Loucy (cell line): ENCODE measurements around the gene SLC9A9.

Experiments used
- H2AFZ ChIP-seq: fragments of 200-600 bp; sonication (generic); 2 replicates; pipeline ENCODE4 v1.6.0; 2016; ENCODE audit warnings: antibody characterized with exemption, mild to moderate bottlenecking, low read length, moderate library complexity
- H3F3A ChIP-seq: fragments of 200-600 bp; 2 replicates; pipeline ENCODE4 v1.6.0; 2016; ENCODE audit warnings: antibody characterized with exemption, low read depth, mild to moderate bottlenecking
- H3K27me3 ChIP-seq: fragments of 200-600 bp; sonication (generic); 2 replicates; pipeline ENCODE4 v1.6.1; 2014; ENCODE audit warnings: low read length, mild to moderate bottlenecking; ENCODE audit not compliant: insufficient read depth, poor library complexity, severe bottlenecking
- H3K36me3 ChIP-seq: fragments of 200-600 bp; sonication (generic); 2 replicates; pipeline ENCODE4 v1.6.1; 2016; ENCODE audit warnings: low read length; ENCODE audit not compliant: insufficient read depth
- H3K4me1 ChIP-seq: fragments of 200-600 bp; sonication (generic); 2 replicates; pipeline ENCODE4 v1.5.1; 2014; ENCODE audit warnings: low read length, mild to moderate bottlenecking; ENCODE audit not compliant: insufficient read depth, poor library complexity, severe bottlenecking
- H3K4me2 ChIP-seq: fragments of 200-600 bp; sonication (generic); 2 replicates; pipeline ENCODE4 v1.6.0; 2014; ENCODE audit warnings: antibody characterized with exemption, low read length, low read depth, mild to moderate bottlenecking; ENCODE audit not compliant: poor library complexity, severe bottlenecking
- H3K4me3 ChIP-seq: fragments of 200-600 bp; sonication (generic); 2 replicates; pipeline ENCODE4 v1.5.1; 2014; ENCODE audit warnings: low read length, mild to moderate bottlenecking, mixed read lengths; ENCODE audit not compliant: poor library complexity, severe bottlenecking
- H3K79me2 ChIP-seq: fragments of 200-600 bp; sonication (generic); 2 replicates; pipeline ENCODE4 v1.6.1; 2014; ENCODE audit warnings: low read length; ENCODE audit not compliant: insufficient read depth
- H3K9ac ChIP-seq: fragments of 200-600 bp; sonication (generic); 2 replicates; pipeline ENCODE4 v1.6.0; 2014; ENCODE audit warnings: mild to moderate bottlenecking, low read depth, low read length, moderate library complexity; ENCODE audit not compliant: poor library complexity, severe bottlenecking
- H3K9me2 ChIP-seq: fragments of 200-600 bp; sonication (generic); replicated peaks from 2 replicates; pipeline ENCODE4 v1.6.1; 2016; ENCODE audit warnings: low read depth, low read length, mixed read lengths
- H3K9me3 ChIP-seq: fragments of 200-600 bp; sonication (generic); 2 replicates; pipeline ENCODE4 v1.6.1; 2014; ENCODE audit warnings: mild to moderate bottlenecking, antibody characterized with exemption, low read length, low read depth; ENCODE audit not compliant: insufficient read depth
- H4K20me1 ChIP-seq: fragments of 200-600 bp; sonication (generic); 2 replicates; pipeline ENCODE4 v1.6.0; 2014; ENCODE audit warnings: antibody characterized with exemption, low read length, mild to moderate bottlenecking; ENCODE audit not compliant: insufficient read depth, poor library complexity, severe bottlenecking
- CTCF ChIP-seq: fragments of 200-600 bp; sonication (generic); conservative IDR thresholded peaks from 2 replicates; pipeline ENCODE4 v1.5.1; 2014; ENCODE audit warnings: mild to moderate bottlenecking, antibody characterized with exemption, low read length
- EZH2phosphoT487 ChIP-seq: fragments of 200-600 bp; IDR thresholded peaks from 2 replicates; pipeline ENCODE4 v1.6.1; 2018; ENCODE audit warnings: antibody characterized with exemption, mild to moderate bottlenecking, moderate library complexity, borderline replicate concordance

Gene SLC9A9

GRCh38 chr3:143221446-143221845 is 626.8 kb downstream of the SLC9A9 start:
- H3K4me2 ChIP-seq: no peak overlapping the region
- TF ChIP-seq CTCF: no peak
- no peak for TF ChIP-seq EZH2phosphoT487

GRCh38 chr3:143220741-143221140 is 627.5 kb downstream of the SLC9A9 start:
- Histone ChIP-seq H3K9me2 (no peaks in the 10 kb centered on the region), H3K4me2 (no peak overlapping the region), H3K9ac (no peak overlapping the region), H3K4me1 (peaks cover 35% of the 10 kb centered on the region), H4K20me1 (no peaks in the 10 kb centered on the region), H3K27me3 (no peaks in the 10 kb centered on the region), H3K36me3 (no peaks in the 10 kb centered on the region), H3F3A (0 out of 2 replicates have a peak, but pooled peaks cover 3% of the 10 kb centered on the region), H3K79me2 (no peaks in the 10 kb centered on the region), H3K4me3 (no peak overlapping the region), H2AFZ (no peak overlapping the region), H3K9me3 (no peaks in the 10 kb centered on the region)
- TF ChIP-seq CTCF (no peak), EZH2phosphoT487 (no peak)

More at GRCh38 chr3:143221446-143221845, 626.8 kb downstream of the SLC9A9 start:
- Histone ChIP-seq H3K79me2 (no peaks in the 10 kb centered on the region), H3F3A (0 out of 2 replicates have a peak, but pooled peaks cover 3% of the 10 kb centered on the region), H2AFZ (no peak overlapping the region), H3K36me3 (no peaks in the 10 kb centered on the region), H3K4me1 (peaks cover 34% of the 10 kb centered on the region), H3K9ac (no peak overlapping the region), H3K27me3 (no peaks in the 10 kb centered on the region), H4K20me1 (no peaks in the 10 kb centered on the region), H3K9me3 (no peaks in the 10 kb centered on the region), H3K9me2 (no peaks in the 10 kb centered on the region), H3K4me3 (no peak overlapping the region)

GRCh38 chr3:143218166-143218835 is 630.0 kb downstream of the SLC9A9 start:
- Histone ChIP-seq H3K4me1 (peaks cover 35% of the 10 kb centered on the region), H3K4me3 (no peak overlapping the region), H3K27me3 (no peaks in the 10 kb centered on the region), H2AFZ (no peak overlapping the region; the same call in 1 of the 2 replicates), H3K79me2 (no peaks in the 10 kb centered on the region), H3F3A (0 out of 2 replicates have a peak, but pooled peaks cover 3% of the 10 kb centered on the region), H4K20me1 (no peaks in the 10 kb centered on the region), H3K36me3 (no peaks in the 10 kb centered on the region), H3K9me2 (no peaks in the 10 kb centered on the region), H3K9me3 (no peaks in the 10 kb centered on the region), H3K4me2 (peak overlapping the region; percentile 59), H3K9ac (no peak overlapping the region)
- TF ChIP-seq CTCF: no peak
- TF ChIP-seq EZH2phosphoT487: no peak
